Fibroblast of skin of scalp (primary cell): ENCODE results near the gene SMIM35.

Experiments used
- DNase-seq: peaks from one replicate; pipeline ENCODE4 v3.0.0-alpha.2; 2013

Gene SMIM35

DNA sequence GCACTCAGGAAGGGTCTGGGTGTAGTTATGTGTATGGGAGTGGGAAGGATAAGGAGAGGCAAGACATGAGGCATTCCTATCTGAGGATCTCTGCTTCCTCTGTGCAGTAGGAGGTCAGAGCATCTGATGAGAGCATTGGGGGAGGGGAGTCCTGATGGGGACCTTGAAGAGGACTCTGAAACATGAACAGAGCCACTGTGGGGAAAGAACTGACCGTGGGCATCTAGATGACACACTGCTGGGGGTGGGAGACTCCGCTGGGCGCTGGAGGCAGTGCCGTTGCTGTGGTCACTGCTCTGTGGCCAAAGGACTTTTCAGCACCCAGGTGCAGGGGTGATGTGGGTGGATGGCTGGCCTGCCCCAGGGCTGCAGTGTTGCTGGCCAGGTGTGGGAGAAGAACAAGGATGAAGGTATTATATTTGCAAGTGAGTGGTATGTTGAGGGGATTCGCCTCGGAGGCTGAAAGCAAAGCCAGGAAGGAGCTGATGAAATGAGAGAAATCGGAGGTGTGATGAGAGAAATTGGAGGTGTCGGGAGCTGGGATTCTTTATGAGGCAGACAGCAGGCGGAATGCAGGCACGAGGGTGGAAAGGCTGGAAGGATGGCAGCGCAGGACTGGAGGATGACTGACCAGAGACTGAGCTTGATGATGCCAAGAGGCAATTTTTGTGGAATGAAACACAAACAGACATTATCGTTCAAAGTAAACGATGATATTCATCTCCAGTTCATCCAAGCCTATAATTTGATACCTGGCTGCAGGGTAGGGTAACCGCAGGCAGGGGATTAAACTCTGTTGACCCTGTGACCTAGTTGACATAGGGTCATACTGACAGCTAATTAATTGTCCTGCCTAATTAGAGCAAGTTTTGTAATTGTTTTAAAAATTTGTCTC lies 29.3 kb downstream of the SMIM35 start:
- no peak for DNase-seq

DNA sequence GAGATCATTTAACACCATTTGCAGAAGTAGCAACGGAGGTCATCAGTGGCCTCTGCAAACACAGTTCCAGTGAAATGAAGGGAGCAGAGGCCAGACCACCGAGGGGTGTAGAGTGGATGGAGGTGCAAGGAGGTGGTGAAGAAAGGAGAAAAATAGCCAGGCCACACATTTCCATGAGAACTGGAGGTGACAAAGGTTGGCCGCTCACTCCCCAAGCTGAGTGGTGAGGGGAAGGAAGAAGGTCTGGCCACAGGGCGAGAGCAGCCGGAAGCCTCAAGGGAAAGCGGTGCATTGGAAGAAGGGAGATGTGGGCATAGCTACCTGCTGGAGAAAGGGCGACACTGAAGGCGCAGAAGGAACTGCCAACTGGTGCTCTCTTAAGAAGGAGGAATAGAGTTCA lies 30.0 kb downstream of the SMIM35 start:
- no peak for DNase-seq

DNA sequence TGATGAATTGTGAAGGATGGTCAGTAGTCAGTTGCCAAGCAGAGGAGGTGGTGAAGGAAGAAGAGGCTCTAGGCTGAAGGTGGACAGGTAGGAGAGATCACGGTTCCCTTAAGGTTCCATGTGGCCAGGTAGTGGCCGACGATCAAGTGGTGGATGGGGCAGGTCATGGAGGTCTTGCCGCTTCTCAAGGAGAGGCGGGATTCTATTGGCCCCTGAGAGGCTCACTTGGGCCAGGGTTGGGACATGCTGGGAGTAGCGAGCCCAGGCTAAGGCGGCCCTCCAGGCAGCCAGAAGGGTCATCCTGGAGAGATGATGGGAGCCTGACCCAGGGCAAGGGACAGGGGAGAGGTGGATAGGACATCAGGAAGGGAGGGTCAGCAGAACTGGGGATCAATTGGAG lies 30.8 kb downstream of the SMIM35 start:
- no peak for DNase-seq

DNA sequence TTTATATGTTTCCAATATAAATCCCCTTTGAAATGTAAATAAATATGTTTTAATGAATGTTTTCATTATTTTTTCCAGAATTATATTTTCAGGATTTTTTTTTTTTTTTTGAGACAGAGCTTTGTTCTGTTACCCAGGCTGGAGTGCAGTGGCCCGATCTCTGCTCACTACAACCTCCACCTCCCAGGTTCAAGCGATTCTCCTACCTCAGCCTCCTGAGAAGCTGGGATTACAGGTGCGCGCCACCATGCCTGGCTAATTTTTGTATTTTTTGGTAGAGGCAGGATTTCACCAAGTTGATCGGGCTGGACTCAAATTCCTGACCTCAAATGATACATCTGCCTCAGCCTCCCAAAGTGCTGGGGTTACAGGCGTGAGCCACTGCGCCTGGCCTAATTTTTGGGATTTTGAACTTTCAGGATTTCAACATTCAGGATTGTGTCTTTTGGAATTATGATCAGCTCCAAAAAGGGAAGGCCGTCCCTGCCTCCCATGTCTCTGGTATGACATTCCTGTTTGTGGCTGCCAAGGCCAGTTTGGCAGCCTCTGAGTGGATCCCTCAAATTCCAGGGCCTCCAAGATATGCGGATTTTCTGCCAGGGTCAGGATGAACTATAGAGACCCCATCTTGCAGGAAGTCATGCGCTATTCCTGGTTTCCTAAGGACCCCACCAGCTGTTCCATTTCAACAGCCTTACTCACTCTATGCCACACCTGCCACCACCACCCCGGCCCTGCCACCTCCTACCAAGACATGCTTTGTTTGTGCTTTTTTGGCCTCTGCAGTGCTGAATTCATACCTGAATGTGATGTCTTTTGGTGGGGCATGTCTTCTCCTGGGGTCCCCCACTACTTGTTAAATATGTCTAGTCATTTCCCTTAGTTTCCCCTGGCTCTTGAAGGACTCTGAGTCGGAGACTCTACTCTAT lies 31.8 kb downstream of the SMIM35 start:
- peak; percentile 4 for DNase-seq

DNA sequence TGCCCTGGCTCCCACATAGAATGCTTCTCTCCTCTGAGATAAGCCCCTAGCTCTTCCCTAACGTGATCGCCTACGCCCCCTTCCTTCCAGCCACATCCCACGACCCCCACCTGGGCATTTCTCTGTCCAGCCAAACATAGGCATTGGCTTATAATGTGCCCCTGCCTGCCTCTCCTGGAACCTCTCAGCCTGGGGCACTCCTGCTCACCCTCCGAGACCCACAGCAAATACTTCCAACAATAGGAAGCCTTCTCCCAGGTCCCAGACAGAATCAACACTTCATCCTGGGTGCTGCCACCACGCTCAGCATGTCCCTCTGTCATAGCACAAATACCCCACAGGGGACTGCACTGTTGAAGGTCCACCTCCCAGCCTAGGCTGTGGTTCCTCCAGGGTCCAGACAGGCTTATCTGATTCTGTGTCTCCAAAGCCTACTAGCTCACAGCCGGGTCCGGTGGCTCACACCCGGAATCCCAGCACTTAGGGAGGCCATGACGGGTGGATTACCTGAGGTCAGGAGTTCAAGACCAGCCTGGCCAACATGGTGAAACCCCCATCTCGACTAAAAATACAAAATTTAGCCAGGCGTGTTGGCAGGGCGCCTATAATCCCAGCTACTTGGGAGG lies 34.1 kb downstream of the SMIM35 start:
- no peak for DNase-seq

DNA sequence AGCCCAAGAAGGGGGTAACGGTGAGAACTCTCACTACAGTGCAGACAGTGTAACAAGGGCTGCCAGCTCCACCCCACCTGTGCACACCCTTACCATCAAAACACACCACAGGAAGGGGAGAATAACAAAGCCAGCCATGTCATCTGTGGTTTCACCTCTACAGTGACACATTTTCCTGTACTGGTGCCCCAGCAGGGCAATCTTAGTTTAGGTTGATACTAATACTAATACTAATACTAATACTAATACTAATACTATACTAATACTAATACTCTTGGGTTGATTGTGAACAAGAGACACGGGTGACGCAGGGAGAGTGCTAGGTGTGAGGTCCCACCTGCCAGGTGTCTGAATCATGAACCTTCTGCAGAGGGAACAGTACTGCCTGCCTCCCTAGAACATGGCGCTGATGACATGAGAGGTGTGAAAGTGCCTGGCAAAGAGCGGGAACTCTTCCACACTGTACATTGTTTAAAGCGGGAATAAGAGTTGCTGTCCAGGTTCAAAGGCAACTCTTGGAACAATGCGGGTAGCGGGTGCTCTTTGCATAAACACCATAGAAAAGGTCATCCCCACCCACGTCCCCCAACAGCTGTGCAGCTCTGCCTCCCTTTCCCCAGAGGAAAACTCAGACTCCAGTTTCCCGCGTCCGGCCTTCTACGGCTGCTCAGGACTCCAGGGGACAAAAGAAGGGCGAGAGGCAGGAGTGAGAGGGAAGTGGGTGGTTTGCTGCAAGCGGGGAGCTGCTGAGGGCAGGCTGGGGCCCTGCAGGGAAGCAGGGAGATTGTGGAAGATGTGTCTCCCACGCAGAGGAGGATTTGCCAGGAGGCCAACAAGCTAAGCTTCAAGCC lies 34.9 kb downstream of the SMIM35 start:
- DNase-seq = no peak

DNA sequence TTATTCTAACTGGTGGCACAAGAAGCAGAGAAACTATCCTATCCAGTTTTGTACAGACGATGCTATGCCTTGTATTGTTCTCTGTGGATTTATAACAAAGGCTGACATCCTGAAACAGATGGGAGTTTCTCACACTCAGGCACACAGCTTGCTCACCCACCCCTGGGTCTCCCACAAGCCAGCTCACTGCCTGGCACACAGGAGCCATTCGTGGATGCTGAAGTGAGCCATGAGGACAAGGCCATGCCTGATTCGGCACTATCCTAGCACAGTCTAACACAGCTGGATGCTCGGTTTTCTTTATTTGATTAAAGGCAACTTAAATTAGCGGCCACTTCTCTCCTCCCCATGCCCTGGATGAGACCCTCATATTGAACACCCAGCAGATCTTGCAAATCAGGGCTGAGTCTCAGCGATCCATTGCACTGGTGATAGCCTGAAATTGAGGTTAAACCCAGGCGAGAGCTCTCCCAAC lies 35.6 kb downstream of the SMIM35 start:
- DNase-seq = no peak

DNA sequence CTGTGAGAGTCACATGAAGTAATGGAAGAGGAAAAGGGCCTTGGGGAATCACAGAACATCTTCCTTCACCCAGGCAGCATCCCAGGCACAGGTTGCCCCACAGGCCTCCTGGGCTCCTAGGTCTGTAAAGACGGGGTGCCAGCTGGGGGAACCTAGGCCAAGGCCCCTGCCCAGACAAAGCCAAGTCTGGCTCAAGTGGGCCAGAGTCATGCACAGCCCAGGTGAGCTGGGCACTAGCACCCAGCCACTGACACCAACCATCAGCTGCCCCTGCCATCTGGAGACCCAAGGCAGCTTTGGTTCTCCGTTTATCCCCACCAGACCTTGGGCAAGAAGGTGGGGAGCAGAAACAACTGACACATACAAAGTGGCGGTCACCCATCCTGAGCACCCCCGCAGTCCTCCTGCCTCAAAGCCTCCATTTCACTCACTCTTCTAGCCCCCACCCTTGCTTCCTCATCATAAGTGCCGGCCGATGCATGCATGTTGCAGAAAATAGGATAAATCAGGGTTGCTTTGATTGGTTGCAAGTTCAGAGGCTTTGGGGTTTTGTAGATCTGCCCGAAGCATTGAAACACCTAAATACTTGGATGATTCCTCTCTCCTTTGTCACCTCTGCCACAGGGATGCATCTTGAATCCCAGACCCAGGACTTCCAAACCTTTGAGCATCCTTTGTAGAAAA lies 36.4 kb downstream of the SMIM35 start:
- DNase-seq = no peak

DNA sequence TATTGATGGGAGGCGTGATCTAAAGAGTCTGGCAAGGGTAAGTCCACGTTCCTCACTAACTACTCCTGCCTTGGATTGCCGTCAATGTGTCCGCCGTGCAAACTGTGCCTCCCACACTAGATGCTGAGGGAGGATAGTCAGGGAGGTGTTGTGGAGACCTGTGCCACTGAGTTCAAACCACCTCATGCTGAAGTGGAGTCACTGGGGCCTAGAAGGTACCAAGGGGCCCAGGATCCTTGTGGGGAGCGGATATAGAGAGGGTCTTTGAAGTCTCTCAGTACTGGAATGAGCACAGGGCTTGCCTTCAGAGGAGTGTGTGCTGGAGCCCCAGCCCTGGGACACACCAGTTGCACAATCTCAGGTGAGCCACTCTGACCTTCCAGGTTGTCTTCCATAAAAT lies 37.0 kb downstream of the SMIM35 start:
- DNase-seq = no peak

DNA sequence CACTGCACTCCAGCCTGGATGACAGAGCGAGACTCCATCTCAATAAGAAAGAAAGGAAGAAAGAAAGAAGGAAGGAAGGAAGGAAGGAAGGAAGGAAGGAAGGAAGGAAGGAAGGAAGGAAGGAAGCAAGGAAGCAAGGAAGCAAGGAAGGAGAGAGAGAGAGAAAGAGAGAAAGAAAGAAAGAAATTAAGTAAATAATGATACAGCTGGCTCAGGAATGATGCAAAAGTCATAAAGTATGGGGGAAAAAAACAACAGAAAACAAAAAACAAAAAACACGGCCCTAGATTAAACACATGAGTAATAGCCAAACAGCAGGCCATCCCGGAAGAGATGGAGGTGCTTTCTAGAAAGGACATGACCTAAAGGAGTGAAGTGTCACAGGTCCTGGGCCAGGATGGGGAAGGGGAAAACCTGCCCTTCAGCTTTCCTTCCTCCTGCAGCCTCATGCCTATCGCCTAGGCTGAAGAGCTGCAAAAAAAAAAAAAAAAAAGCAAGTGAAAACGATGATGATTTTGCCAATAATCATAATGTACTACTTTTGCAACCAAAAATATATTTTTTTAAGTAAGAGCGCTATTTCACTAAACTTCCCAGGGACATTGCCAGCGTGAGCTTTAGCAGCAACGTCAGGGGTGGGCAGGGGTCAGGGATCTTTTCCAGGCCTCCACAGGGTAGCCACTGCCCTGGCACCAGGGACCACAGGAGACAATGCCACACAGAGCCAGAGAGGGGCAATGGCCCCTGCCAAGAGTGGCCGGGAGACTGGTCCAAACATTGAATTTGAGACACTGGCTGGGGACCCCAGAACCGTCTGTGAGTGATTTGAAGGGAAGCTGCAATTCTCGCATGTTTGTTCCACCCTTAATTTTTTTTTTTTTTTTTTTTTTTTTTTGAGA lies 38.0 kb downstream of the SMIM35 start:
- no peak for DNase-seq

DNA sequence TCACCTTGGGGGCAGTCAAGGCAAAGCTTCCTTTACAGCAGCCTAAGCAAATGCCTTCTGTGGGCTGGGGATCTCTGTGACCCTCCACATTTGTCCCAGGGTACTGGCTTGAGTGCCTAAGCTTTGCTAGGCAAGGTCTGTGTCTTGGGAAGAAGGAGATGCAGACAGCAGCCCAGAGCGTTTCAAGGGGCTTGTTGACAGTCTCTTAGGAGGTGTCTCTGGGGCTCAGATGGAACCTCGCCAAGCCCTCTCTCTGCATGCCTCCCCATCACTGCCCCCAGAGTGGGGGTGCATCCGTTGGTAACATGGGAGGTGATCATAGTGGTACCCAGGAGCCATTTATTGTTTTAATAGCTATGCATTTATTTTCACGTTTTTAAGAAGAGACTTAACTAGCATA lies 39.0 kb downstream of the SMIM35 start:
- DNase-seq = no peak

DNA sequence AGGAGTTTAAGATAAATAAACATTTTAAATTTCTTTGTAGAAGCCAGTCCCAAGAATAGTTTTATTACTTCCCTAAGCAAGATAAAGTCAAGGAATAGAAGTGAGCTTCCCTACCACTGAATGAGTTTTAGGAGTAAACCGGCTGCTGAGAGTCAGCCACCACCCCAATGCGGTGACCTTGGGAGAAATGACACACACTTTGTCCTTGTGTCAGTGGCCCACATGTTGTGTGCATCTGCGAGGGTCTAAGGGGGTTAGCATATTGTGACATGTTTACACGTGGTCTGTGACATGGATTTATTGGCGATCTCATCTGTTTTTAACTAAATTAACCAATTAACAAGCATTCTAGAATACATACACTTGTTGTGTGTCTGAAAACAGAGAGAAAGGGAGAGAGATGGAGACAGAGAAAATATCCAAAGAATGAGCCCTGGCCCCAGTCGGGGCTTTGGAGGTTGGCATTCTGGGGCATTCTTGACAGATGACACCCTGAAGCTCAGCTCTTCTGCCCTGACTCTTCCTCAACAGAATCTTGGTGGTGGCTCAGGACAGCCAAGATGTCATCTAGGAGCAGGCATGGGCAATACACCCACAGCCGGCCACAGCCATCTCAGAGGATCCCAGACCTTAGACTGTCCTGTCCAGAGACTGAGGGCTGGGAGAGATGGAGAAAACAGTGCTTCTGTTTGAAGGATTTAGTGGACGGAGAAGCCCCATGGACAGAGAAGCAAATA lies 39.6 kb downstream of the SMIM35 start:
- no peak for DNase-seq

DNA sequence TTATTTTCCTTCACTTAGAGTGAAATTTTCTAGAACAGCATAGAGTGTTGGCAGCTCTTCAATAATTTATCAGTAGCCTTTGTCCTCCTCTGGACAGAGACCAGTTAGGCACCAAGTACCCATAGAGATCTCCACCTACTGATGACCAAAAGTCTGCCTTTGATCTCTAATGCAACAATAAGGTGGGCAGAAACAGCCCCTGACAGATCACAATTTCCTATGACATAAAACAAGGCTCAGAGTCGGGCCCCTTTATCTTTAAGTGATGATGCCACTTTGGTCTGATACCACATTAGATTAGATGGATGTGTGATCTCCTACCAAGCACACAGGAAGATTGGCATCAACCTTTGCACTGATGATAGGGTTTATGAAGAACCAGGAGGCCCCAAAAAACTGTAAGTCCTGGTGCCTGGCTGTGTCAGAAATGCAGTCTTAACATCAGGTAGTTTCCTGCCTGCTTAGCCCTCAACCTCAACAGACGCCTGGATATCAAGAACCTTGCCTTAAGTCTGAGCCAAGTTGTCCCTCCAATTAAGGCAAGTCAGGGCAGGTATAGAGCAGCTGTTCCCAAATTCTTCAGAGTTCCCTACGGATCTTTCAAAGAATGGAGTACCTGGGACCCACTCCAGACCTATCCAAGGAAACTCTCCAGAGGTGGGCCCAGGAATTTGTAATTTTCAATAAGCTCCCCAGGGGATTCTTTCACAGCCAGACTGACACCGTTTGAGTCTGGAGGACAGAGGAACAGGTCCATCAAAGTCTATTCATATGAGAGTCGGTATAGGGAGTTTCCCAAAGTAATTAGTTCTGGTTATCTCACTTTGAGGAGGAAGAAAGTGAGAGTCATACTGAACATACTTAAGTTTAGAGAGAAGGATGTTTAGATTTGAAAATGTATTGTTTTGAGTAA lies 40.5 kb downstream of the SMIM35 start:
- no peak for DNase-seq

DNA sequence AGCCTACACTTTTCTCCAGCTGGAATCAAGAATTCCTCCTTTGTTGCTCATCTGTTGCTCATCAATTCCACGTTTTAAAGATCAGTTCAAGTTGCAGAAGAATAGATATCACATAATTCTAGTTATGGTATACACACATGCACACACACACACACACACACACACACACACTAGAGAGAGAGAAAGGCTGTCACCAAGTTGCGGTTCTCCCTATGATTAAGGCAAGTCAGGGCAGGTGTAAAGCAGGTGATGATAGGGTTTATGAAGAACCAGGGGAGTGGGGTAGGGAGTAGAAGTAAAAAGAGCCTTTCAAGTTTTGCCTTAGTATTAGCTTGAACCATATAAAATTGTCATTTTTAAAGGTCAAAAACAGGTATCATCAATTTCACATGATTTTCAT lies 41.6 kb downstream of the SMIM35 start:
- DNase-seq = no peak

DNA sequence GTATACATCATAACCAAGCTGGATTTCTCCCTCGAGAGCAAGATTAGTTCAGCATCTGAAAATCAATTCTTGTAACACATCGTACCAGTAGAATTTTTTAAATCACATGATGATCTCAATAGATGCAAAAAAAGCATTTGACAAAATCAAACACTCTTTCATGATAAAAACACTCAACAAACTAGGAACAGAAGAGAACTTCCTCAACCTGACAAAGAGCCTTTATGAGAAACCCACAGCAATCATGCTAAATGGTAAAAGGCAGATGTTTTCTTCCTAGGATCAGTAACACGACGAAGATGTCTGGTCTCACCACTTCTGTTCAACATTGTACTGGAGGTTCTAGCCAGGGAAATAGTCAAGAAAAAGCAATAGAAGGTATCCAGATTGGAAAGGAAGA lies 44.0 kb downstream of the SMIM35 start:
- no peak for DNase-seq

DNA sequence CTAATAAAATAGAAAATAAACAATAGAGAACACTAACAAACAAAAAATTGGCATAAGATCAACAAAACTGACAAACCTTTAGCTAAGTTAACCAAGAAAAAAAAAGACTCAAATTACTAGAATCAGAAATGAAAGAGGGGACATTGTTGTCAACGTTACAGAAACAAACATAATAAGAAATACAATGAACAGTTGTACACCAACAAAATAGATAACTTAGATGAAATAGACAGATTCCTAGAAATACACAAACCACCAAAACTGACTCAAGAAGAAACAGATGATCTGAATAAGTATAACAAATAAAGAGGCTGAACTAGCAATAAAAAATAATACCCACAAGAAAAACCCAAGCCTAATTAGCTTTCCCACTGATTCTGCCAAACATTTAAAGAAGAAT lies 44.6 kb downstream of the SMIM35 start:
- DNase-seq = no peak

DNA sequence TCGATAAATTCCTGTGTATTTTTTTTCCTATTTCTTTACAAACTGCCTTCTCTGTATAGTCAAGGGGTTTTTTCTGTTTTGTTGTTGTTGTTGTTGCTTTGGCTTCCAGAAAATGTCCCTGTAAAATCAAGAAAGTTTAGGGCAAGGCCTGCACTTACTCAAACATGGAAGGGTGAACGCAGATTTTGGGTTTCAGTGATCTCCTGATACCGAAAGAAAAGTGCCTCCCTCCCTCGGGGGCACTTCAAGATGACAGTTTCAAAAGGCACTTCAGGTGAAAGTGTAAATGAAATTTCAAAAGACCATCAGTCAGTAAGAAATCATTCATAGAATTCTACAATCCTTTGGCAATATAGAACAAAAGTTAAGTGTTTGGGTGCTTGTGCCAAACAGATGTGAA lies 53.3 kb downstream of the SMIM35 start:
- no peak for DNase-seq

DNA sequence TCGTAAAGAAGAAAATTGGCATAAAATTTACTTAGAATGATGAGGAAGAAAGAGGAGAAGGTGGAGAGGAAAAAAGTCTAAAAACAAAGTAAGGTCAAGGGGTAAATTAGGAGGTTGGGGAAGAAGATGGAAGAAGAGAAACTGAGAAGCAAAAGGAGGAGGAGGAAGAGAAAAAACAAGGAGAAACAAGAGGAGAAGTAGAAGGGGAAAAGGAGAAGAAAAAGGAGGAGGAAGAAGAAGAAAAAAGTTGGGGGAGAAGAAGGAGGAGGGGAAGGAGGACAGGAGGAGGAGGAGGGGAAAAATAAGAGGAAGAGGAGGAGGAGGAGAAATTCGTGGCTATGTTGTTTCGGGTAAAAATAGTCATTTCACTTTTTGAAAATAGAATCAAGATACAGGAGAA lies 58.1 kb downstream of the SMIM35 start:
- no peak for DNase-seq

DNA sequence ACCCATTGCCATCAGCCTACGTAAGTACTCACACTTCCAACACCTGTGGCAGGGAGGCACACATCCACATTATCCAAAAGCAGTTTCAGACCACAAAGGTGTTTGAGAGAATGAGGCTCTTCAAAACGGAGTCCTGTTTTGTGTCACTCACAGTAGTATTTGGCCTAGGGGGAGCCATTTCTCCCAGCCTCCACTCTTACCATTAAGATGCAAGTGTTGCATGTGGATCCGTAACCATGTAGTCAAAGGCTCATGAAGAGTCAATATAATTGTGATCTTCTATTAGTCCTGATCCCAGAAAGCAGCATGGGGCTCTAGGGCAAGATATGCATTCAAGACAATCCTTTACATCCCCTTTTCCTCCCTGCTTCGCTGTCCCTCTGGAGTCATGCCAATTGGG lies 59.1 kb downstream of the SMIM35 start:
- DNase-seq = no peak
